Esophagus squamous epithelium (tissue), 5 donors: Measurements from ENCODE around the gene NPEPL1. TPM values are rescaled to one million over a fixed set of nuclear protein-coding genes. Genes with fewer than 3 reads are reported as not detected.

Experiments
- DNase-seq: peaks from one replicate; lab custom pipeline; 2025; lab: John Stamatoyannopoulos, UW
- H3K27ac ChIP-seq, 4 donors: fragments of 200-600 bp; sonication (generic); one replicate each; pipeline ENCODE4 v1.5.1; 2016 to 2019; ENCODE audit warnings: mild to moderate bottlenecking in 1 of 4
- H3K27me3 ChIP-seq, 4 donors: fragments of 200-600 bp; sonication (generic); 1 replicate in 3 of 4; 2 replicates in 1 of 4; pipeline versions ENCODE4 v1.5.1 to v1.6.0; 2017 to 2021; ENCODE audit warnings: antibody characterized with exemption in 1 of 4
- H3K36me3 ChIP-seq, 3 donors: fragments of 200-600 bp; sonication (generic); one replicate each; pipeline ENCODE4 v1.5.1; 2016 to 2019
- H3K4me1 ChIP-seq, 3 donors: fragments of 200-600 bp; sonication (generic); one replicate each; pipeline ENCODE4 v1.5.1; 2017 to 2019
- H3K4me3 ChIP-seq, 4 donors: fragments of 200-600 bp; sonication (generic); 1 replicate in 3 of 4; 2 replicates in 1 of 4; pipeline ENCODE4 v1.5.1; 2016 to 2019; ENCODE audit warnings: mild to moderate bottlenecking in 2 of 4, moderate library complexity in 1 of 4
- H3K9me3 ChIP-seq, 3 donors: fragments of 200-600 bp; sonication (generic); one replicate each; pipeline ENCODE4 v1.5.1; 2016 to 2019
- CTCF ChIP-seq, 6 experiments: fragments of 450-650 bp in 4 of 6; fragments of 200-600 bp in 2 of 6; sonication (generic) in 2 of 6; IDR thresholded peaks; one replicate each; pipeline ENCODE4 v1.5.1; 2016 to 2019; ENCODE audit warnings: antibody characterized with exemption in 6 of 6, mild to moderate bottlenecking in 4 of 6, moderate library complexity in 4 of 6
- POLR2A ChIP-seq, 4 donors: fragments of 450-650 bp; IDR thresholded peaks; one replicate each; pipeline ENCODE4 v1.6.1; 2017; ENCODE audit warnings: antibody characterized with exemption in 4 of 4, mild to moderate bottlenecking in 4 of 4, moderate library complexity in 3 of 4
- WGBS, 2 donors: methylation state at CpG; one replicate each; pipeline ENCODE4 v1.1.5; 2018; 5-methylcytosine and 5-hydroxymethylcytosine counted together
- intact Hi-C: fragments of 100-400 bp; cut with DNase I; formaldehyde crosslinking; loops from one replicate; pipeline ENCODE4 v1.15.0; 2022
- total RNA-seq, 4 donors: library from RNA; depleted of rRNA; stranded (reverse); fragments of >200 nt; gene quantifications; one replicate each; pipeline ENCODE4 v1.1.0, GENCODE V29; 2016
- donor health status: DM: yes; HTN: yes; CAD: no.

Gene NPEPL1
- total RNA-seq, 4 donors from 2014 or later, result 16.7 to 36.0 (median 21.0) TPM

DNA sequence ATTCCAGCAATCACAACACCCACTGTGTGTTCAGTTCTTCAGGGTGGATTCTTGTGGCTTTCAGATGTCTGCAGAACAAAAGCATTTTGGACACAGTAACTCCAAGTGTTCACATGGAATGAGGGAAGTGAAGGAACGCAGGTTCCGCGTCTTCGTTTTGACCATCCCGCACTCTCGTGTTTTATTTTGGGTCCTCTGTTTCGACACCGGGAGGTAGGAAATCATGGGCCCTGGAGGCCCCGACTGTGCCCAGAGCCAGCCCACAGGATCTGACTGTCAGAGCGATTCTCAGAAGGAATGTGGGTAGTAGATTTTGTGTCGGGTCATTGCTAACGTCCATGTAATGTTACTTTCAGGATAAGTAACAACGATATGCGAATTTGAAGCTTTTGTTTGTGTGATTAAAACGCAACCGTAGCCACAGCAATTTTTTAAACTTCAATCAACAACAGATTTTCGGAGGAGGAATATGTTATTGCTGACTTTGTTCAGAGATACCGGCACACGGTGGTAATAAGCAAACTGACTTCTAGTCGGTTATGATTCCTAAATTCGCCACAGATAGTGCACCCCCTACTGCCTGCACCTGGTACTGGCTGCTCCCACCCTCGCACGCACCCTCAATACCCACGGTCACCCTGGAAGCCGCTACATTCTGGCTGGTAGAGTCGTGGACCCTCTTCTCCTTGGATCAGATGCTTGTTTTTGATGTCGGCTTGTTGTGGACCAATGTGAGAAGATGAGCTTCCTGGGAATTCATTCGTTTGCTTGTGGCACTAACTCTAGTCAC, 10.5 kb downstream of the NPEPL1 start:
- intact Hi-C loops, result no loop called here
- H3K4me1 ChIP-seq, result no peaks in the 10 kb centered on the region
- no peaks in the 10 kb centered on the region for H3K27me3 ChIP-seq
- 92 to 95% methylated on average over 27 to 28 of the region's 28 CpGs for WGBS, 2 donors
- H3K9me3 ChIP-seq, result no peaks in the 10 kb centered on the region
- DNase-seq, result no peak
- H3K36me3 ChIP-seq, result peaks cover 23 to 98% (median 27%) of the 10 kb centered on the region in 3 donors
- no peak overlapping the region for H3K4me3 ChIP-seq
- H3K27ac ChIP-seq, result no peak overlapping the region
- TF ChIP-seq CTCF (IDR thresholded peaks at IDR 0.05) (peak in 1 of 6 experiments; percentile 15), POLR2A (IDR thresholded peaks at IDR 0.05) (no peak)

DNA sequence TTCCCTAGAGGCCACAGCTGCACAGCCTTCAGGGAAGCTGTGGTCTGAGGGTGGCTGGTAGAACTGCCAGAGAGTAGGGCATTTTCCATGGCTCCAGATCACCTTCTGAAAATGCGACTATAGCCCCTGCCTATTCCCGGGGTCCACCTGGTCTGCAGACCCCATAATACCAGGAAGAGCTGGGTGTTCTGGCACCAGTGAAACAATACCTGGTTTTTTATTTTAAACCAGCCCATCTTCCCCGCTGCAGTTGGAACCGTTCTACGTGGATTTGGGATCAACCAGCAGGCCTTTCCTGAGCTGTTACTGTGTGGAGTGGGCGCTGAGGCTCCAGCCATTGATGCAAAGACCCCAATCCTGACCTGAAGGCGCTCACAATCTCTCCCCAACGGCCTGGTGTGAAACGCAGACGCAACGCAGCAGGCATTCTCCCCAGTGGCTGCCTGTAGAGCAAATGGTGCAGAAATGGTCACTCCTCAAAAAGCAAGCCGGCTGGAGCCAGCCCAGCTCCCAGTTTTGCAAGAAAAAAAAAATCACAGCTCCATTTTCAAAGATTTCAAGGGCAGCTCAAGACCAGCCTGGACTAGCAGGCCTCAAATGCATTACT, 11.3 kb downstream of the NPEPL1 start:
- no peaks in the 10 kb centered on the region for H3K9me3 ChIP-seq
- peaks cover 16 to 98% (median 27%) of the 10 kb centered on the region in 3 donors for H3K36me3 ChIP-seq
- no peaks in the 10 kb centered on the region for H3K27me3 ChIP-seq
- H3K4me1 ChIP-seq, result no peaks in the 10 kb centered on the region
- 85 to 100% methylated on average over 2 to 3 of the region's 12 CpGs for WGBS, 2 donors
- intact Hi-C loops, result no loop called here
- no peak overlapping the region for H3K4me3 ChIP-seq
- H3K27ac ChIP-seq, result no peak overlapping the region
- TF ChIP-seq POLR2A (IDR thresholded peaks at IDR 0.05), result no peak
- no peak for TF ChIP-seq CTCF (IDR thresholded peaks at IDR 0.05)
- DNase-seq, result no peak

- H3K9me3 ChIP-seq, result no peaks in the 10 kb centered on the region
- H3K4me1 ChIP-seq, result no peaks in the 10 kb centered on the region
- no peak for TF ChIP-seq CTCF (IDR thresholded peaks at IDR 0.05)
- no peak for TF ChIP-seq POLR2A (IDR thresholded peaks at IDR 0.05)
- no peak for DNase-seq
- no peak overlapping the region for H3K27ac ChIP-seq
- H3K27me3 ChIP-seq, result no peaks in the 10 kb centered on the region
- H3K36me3 ChIP-seq, result peaks cover 7 to 92% (median 19%) of the 10 kb centered on the region in 3 donors
- H3K4me3 ChIP-seq, result no peak overlapping the region
- WGBS, 2 donors, result 79 to 85% methylated on average over 13 to 14 of the region's 14 CpGs
- intact Hi-C loops, result no loop called here
These were observed 12.8 kb downstream of the NPEPL1 start for GRCh38 chr20:58705208-58705926.

GRCh38 chr20:58706150-58706892, 13.7 kb downstream of the NPEPL1 start:
- Histone ChIP-seq H3K9me3 (no peaks in the 10 kb centered on the region), H3K27ac (no peak overlapping the region), H3K4me3 (no peak overlapping the region), H3K27me3 (no peaks in the 10 kb centered on the region), H3K36me3 (peaks cover 7 to 82% (median 19%) of the 10 kb centered on the region in 3 donors), H3K4me1 (no peaks in the 10 kb centered on the region)
- TF ChIP-seq POLR2A (IDR thresholded peaks at IDR 0.05) (no peak), CTCF (IDR thresholded peaks at IDR 0.05) (no peak)
- 90 to 93% methylated on average over 5 to 19 of the region's 20 CpGs for WGBS, 2 donors
- DNase-seq, result no peak
- intact Hi-C loops, result no loop called here
